NK-92 (cell line): ENCODE data around the gene EPHA7.

Experiments
- DNase-seq: peaks from one replicate; lab custom pipeline; 2025; ENCODE audit not compliant: unreplicated experiment; lab: John Stamatoyannopoulos, UW

The EPHA7 gene

GRCh38 chr6:93394471-93394870, 24.9 kb downstream of the EPHA7 start:
- DNase-seq: no peak

GRCh38 chr6:93393554-93394074, 25.7 kb downstream of the EPHA7 start:
- no peak for DNase-seq

- no peak for DNase-seq
Observed at GRCh38 chr6:93392797-93393196, 26.6 kb downstream of the EPHA7 start.

GRCh38 chr6:93391965-93392364, 27.4 kb downstream of the EPHA7 start:
- DNase-seq: no peak

GRCh38 chr6:93389192-93389591, 30.2 kb downstream of the EPHA7 start:
- DNase-seq: no peak

- DNase-seq: no peak
Observed at GRCh38 chr6:93388070-93388469, 31.3 kb downstream of the EPHA7 start.

- no peak for DNase-seq
Observed at GRCh38 chr6:93376026-93376540, 43.3 kb downstream of the EPHA7 start.

- no peak for DNase-seq
Observed at GRCh38 chr6:93373445-93373844, 45.9 kb downstream of the EPHA7 start.

- DNase-seq: no peak
Observed at GRCh38 chr6:93371756-93372155, 47.6 kb downstream of the EPHA7 start.

- DNase-seq: no peak
Observed at GRCh38 chr6:93369586-93370134, 49.7 kb downstream of the EPHA7 start.

GRCh38 chr6:93366506-93366905, 52.9 kb downstream of the EPHA7 start:
- DNase-seq: no peak

GRCh38 chr6:93365445-93365844, 53.9 kb downstream of the EPHA7 start:
- no peak for DNase-seq

- DNase-seq: no peak
Observed at GRCh38 chr6:93358435-93358834, 60.9 kb downstream of the EPHA7 start.

GRCh38 chr6:93352604-93353003, 66.8 kb downstream of the EPHA7 start:
- no peak for DNase-seq

- DNase-seq: no peak
Observed at GRCh38 chr6:93351222-93351621, 68.1 kb downstream of the EPHA7 start.

GRCh38 chr6:93350774-93351173, 68.6 kb downstream of the EPHA7 start:
- no peak for DNase-seq

- no peak for DNase-seq
Observed at GRCh38 chr6:93344333-93344835, 75.0 kb downstream of the EPHA7 start.

GRCh38 chr6:93343476-93343875, 75.9 kb downstream of the EPHA7 start:
- no peak for DNase-seq

GRCh38 chr6:93341900-93342613, 77.3 kb downstream of the EPHA7 start:
- DNase-seq: no peak

- no peak for DNase-seq
Observed at GRCh38 chr6:93337772-93338394, 81.5 kb downstream of the EPHA7 start.

- DNase-seq: no peak
Observed at GRCh38 chr6:93337014-93337413, 82.3 kb downstream of the EPHA7 start.
